Measurements from ENCODE around the gene EGFL8. TPM values are rescaled to one million over a fixed set of nuclear protein-coding genes. Genes with fewer than 3 reads are reported as not detected.

Gene EGFL8
- total and polyA plus RNA-seq, 9 of the 15 experiments (the other 6 are each of a cell fraction or from before 2014, with no cell fraction given): 2.2 to 47.4 (median 14.2) TPM

GRCh38 chr6:32184084-32184640, 19.8 kb downstream of the EGFL8 start, which contains the start of gene AGER (continued):
- no peak for TF ChIP-seq LCOR (CRISPR knock-in tag; IDR thresholded peaks at IDR 0.05)
- peak; percentile 70; the same call in 1 of the 2 replicates for TF ChIP-seq ZNF589 (CRISPR knock-in tag; IDR thresholded peaks at IDR 0.05; ENCODE audit: low read depth)
- TF ChIP-seq ZNF124 (CRISPR knock-in tag; IDR thresholded peaks at IDR 0.05): no peak
- no peak for TF ChIP-seq ZNF551 (CRISPR knock-in tag; IDR thresholded peaks at IDR 0.05)
- TF ChIP-seq ZNF232 (CRISPR knock-in tag; IDR thresholded peaks at IDR 0.05): no peak
- TF ChIP-seq ZNF239 (CRISPR knock-in tag; IDR thresholded peaks at IDR 0.05): peak; percentile 16; the same call in 1 of the 2 replicates
- peak; percentile 16; the same call in 1 of the 2 replicates for TF ChIP-seq HSF4 (CRISPR knock-in tag; IDR thresholded peaks at IDR 0.05; ENCODE audit: borderline replicate concordance)
- TF ChIP-seq ARNT (IDR thresholded peaks at IDR 0.05): no peak
- TF ChIP-seq MXD1 (CRISPR knock-in tag; IDR thresholded peaks at IDR 0.05; ENCODE audit: borderline replicate concordance, poor library complexity, severe bottlenecking): peak; percentile 33
- no peak for TF ChIP-seq DNMT1 (IDR thresholded peaks at IDR 0.05)
- no peak for TF ChIP-seq CGGBP1 (CRISPR knock-in tag; IDR thresholded peaks at IDR 0.05)
- TF ChIP-seq TCF15 (CRISPR knock-in tag; IDR thresholded peaks at IDR 0.05): peak; percentile 70; the same call in 1 of the 2 replicates
- TF ChIP-seq DDX20 (tag; IDR thresholded peaks at IDR 0.05; ENCODE audit: low read depth): peak; percentile 53; the same call in 1 of the 2 replicates
- no peak for TF ChIP-seq SLC30A9 (CRISPR knock-in tag; IDR thresholded peaks at IDR 0.05)
- TF ChIP-seq ZNF830 (CRISPR knock-in tag; IDR thresholded peaks at IDR 0.05): peak; percentile 35; the same call in 1 of the 2 replicates
- no peak for TF ChIP-seq PKNOX1 (IDR thresholded peaks at IDR 0.05)
- no peak for TF ChIP-seq ETS1 (conservative IDR thresholded peaks at IDR 0.05; ENCODE audit: control insufficient read depth, low read depth, low read length)
- TF ChIP-seq ZNF609 (CRISPR knock-in tag; IDR thresholded peaks at IDR 0.05; ENCODE audit: borderline replicate concordance): no peak
- TF ChIP-seq ZNF57 (CRISPR knock-in tag; IDR thresholded peaks at IDR 0.05): no peak
- no peak for TF ChIP-seq HNRNPK (IDR thresholded peaks at IDR 0.05; ENCODE audit: low read depth, low read length, poor library complexity, severe bottlenecking)

Data from K562 (cell line).